ENCODE results near the gene AKIRIN2.
"Not testable (repeated sequence)": the region's sequence is repeated elsewhere in the genome, so short reads cannot be mapped to it uniquely, and the experiment has no call there.

AKIRIN2 gene

DNA sequence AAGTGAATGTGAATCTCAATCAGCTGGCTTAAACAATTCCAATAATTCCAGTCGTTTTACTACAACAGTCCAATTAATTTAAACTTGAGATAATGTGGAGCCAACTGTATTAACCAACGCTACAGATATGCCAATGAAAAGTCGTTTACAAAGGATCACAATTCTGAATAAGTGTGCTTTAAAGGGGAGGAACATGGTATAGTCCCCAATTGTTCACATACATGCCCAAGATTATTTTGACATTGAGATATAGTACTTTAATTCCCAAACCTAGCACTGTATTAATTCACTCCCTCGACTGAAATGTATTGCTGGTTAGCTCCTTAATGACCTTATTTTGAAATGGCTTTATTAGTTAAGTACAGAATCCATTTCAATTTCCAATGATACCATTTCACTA, 2.5 kb downstream of the AKIRIN2 start:
- in situ Hi-C loops (cut with HindIII; ENCODE audit: low sequenced_read_pairs) = no loop called here
- TF ChIP-seq, protein P1, sequence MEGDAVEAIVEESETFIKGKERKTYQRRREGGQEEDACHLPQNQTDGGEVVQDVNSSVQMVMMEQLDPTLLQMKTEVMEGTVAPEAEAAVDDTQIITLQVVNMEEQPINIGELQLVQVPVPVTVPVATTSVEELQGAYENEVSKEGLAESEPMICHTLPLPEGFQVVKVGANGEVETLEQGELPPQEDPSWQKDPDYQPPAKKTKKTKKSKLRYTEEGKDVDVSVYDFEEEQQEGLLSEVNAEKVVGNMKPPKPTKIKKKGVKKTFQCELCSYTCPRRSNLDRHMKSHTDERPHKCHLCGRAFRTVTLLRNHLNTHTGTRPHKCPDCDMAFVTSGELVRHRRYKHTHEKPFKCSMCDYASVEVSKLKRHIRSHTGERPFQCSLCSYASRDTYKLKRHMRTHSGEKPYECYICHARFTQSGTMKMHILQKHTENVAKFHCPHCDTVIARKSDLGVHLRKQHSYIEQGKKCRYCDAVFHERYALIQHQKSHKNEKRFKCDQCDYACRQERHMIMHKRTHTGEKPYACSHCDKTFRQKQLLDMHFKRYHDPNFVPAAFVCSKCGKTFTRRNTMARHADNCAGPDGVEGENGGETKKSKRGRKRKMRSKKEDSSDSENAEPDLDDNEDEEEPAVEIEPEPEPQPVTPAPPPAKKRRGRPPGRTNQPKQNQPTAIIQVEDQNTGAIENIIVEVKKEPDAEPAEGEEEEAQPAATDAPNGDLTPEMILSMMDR (IDR thresholded peaks at IDR 0.05; ENCODE audit: low read depth, low read length, missing control alignments) = no peak
- DNase-seq (ENCODE audit: low read depth) = no peak
- peak overlapping the region; percentile 97 for H3K4me3 ChIP-seq (ENCODE audit: low read depth, low read length)

DNA sequence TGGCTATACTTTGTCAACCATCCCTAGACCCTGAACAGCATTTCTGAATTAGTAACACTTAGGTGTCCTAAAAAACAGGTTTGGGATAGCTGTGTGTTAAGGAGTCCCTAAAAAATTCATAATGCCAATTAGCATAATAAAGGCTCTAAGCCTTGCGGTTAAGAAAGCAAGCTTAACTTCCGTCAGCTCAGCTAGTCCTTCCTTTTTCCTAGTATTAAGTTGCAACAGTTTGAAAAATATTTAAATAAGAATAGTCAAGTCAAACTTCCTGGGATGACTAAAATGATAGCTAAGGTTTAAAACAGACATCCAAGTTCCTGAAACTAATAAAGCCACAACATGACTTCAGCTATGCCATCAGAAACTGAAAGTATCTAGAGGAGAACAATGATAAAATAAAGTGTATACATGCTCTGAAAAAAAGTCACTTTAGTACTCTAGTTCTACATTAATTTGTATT, 3.5 kb downstream of the AKIRIN2 start:
- peak overlapping the region; percentile 97 for H3K4me3 ChIP-seq (ENCODE audit: low read depth, low read length)
- DNase-seq (ENCODE audit: low read depth) = no peak
- in situ Hi-C loops (cut with HindIII; ENCODE audit: low sequenced_read_pairs) = no loop called here
- TF ChIP-seq, protein P1 (IDR thresholded peaks at IDR 0.05; ENCODE audit: low read depth, low read length, missing control alignments) = no peak

DNA sequence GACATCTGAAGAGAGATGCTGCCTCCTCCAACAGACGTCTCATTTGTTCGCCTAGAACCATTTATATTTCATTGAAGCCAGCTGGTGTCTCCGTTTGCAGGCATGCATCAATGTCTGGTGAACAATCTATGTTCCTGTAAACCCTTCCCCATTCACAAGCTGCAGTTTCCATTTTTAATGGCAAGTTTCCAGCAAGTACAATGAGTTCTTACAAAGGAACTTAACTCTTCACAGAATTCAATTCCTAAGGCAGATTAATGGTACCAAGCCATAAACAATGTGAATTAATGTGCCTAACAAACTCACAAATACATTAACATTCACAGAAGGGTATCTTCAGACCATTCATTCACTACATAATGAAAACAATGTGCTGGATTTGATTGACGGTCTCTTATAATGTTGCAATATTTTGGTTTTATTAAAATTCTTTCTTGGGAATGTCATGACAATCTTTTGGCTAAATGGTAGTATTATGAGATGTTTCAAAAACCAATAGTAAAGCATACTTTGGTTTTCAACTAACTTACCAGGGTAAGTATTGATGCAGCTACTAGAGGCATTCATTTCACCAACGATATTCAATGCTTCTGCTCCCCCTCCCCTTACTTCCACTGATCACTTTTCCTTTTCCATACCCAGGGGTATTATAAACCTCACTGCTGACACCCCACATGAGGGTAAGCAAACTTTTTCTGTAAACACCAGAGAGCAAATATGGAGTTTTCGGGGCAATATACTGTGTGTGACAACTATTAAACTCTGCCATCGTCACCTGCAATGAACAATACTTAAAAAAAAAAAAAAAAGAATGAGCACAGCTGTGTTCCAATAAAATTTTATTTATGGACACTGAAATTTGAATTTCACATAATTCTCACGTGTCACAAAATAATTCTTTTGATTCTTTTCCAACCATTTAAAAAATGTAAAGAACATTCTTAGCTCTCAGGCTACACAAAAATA, 4.2 kb downstream of the AKIRIN2 start:
- DNase-seq (ENCODE audit: low read depth) = peak; percentile 77
- TF ChIP-seq, protein P1 (IDR thresholded peaks at IDR 0.05; ENCODE audit: low read depth, low read length, missing control alignments) = no peak
- H3K4me3 ChIP-seq (ENCODE audit: low read depth, low read length) = peak overlapping the region; percentile 97
- in situ Hi-C loops (cut with HindIII; ENCODE audit: low sequenced_read_pairs) = no loop called here

DNA sequence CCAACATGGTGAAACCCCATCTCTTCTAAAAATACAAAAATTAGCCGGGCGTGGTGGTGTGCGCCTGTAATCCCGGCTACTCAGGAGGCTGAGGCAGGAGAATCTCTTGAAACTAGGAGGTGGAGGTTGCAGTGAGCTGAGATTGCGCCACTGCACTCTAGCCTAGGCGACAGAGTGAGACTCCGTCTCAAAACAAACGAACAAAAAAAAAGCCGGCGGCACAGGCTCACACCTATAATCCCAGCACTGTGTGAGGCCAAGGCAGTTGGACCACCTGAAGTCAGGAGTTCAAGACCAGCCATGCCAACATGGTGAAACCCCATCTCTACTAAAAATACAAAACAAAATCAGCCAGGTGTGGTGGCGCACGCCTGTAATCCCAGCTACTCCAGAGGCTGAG, 5.2 kb downstream of the AKIRIN2 start:
- in situ Hi-C loops (cut with HindIII; ENCODE audit: low sequenced_read_pairs); DNase-seq (ENCODE audit: low read depth); H3K4me3 ChIP-seq (ENCODE audit: low read depth, low read length): not testable (repeated sequence)

DNA sequence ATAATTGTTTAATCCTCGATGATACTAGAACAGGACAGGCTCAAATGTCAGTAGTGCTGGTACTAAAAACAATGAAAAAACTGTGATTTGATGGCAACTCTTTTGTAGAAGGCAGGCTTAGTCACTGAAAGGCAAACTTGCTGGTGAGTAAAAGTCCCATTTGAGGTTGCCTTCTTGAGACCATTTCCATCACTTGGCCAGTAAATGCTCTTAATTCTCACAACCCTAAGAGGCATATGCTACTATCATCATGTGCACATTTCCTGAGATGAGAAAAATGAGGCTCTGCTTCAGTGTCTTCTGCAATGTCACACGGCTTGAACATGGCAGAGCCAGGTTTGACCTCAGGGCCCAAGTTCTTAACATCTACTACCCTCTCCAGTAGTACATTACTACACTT, 9.9 kb downstream of the AKIRIN2 start:
- H3K4me3 ChIP-seq (ENCODE audit: low read depth, low read length) = no peak overlapping the region
- no peak for DNase-seq (ENCODE audit: low read depth)
- TF ChIP-seq, protein P1 (IDR thresholded peaks at IDR 0.05; ENCODE audit: low read depth, low read length, missing control alignments) = no peak
- in situ Hi-C loops (cut with HindIII; ENCODE audit: low sequenced_read_pairs) = no loop called here

DNA sequence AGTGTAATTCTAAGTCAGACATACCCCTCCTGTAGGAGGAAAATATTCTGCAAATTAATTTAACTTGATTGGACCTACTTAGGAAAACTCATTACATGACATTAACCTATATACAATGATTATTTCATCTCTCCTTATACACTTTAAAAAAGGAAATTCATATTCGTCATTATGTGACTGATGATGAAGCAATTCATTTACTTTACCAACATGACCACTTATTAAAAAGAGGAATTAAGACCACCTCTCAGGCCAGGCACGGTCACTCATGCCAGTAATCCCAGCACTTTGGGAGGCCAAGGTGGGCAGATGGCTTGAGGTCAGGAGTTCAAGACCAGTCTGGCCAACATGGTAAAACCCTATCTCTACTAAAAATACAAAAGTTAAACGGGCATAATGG, 11.6 kb downstream of the AKIRIN2 start:
- no peak overlapping the region for H3K4me3 ChIP-seq (ENCODE audit: low read depth, low read length)
- in situ Hi-C loops (cut with HindIII; ENCODE audit: low sequenced_read_pairs) = no loop called here
- TF ChIP-seq, protein P1 (IDR thresholded peaks at IDR 0.05; ENCODE audit: low read depth, low read length, missing control alignments) = no peak
- no peak for DNase-seq (ENCODE audit: low read depth)

DNA sequence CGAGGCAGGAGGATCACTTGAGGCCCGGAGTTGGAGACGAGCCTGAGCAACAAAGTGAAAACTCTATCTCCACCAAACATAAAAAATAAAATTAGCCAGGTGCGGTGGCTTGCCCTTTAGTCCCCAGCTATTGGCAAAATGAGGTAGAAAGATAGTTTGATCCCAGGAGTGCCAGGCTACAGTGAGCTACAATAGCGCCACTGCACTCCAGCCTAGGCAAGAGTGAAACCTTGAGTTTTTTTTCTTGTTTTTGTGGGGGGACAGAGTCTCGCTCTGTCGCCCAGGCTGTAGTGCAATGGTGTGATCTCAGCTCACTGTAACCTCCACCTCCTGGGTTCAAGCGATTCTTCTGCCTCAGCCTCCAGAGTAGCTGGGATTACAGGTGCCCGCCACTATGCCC, 14.1 kb downstream of the AKIRIN2 start:
- in situ Hi-C loops (cut with HindIII; ENCODE audit: low sequenced_read_pairs); DNase-seq (ENCODE audit: low read depth): not testable (repeated sequence)

More for the DNA sequence above, 14.1 kb downstream of the AKIRIN2 start:
- not testable (repeated sequence) for H3K4me3 ChIP-seq (ENCODE audit: low read depth, low read length)
